Activated effector memory CD4-positive, alpha-beta T cell treated with anti-CD3 and anti-CD28 coated beads, Interleukin-2, amount 50 U/mL, for 16 hours (primary cell): Measurements from ENCODE around the gene CABP2.
"Not testable (repeated sequence)": the region's sequence is repeated elsewhere in the genome, so short reads cannot be mapped to it uniquely, and the experiment has no call there.

ENCODE experiments used
- DNase-seq: peaks from one replicate; pipeline ENCODE4 v3.0.0-alpha.2; 2020

The CABP2 gene

GRCh38 chr11:67522844-67523555 lies at the start of gene CABP2:
TSS of gene CABP2 (minus strand) at chr11:67523446. CDS start at chr11:67523326, 120 bp downstream.
- DNase-seq = no peak

GRCh38 chr11:67572747-67573419 lies 49.6 kb upstream of the CABP2 start:
- DNase-seq = peak; percentile 74

DNA sequence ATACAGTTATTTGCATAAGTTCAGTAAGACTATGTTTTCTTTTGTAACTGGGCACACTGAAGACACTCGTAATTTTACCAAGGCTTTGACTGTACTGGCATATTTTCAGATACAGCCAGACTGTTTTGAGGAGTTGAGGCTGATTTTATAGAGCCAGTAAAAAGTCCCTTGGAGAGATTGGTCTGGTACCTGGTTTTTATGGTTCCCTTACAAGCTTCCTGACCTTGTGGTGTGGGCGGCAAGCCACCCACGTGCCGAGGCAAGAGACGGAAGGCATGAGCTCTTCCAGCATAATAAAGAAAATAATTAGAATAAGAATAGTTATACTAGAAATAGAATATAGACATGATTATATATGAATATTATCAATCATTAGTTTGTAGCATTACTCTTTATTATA lies 49.1 kb upstream of the CABP2 start:
- DNase-seq = no peak

- DNase-seq = no peak
Measured at GRCh38 chr11:67571443-67571842, 48.2 kb upstream of the CABP2 start.

DNA sequence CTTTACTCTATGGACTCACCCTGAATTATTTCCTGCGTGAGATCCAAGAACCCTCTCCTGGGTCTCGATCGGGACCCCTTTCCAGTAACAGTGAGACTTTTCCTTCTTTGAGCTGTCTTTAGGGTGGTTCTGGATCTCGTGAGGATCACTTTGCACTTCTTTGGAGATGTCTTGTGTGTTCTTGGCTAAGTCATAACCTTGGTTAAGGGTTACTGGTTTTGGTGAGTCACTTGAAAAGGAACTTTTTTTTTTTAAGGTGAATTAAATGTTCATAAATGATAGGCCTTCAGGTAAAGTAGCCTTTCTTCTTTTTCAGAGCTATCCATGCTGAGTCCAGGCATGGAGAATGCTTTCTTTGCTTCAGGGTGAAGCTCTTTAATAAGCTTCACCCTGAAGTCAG lies 41.0 kb upstream of the CABP2 start:
- DNase-seq = no peak

GRCh38 chr11:67563705-67564114 lies 40.5 kb upstream of the CABP2 start:
- not testable (repeated sequence) for DNase-seq

DNA sequence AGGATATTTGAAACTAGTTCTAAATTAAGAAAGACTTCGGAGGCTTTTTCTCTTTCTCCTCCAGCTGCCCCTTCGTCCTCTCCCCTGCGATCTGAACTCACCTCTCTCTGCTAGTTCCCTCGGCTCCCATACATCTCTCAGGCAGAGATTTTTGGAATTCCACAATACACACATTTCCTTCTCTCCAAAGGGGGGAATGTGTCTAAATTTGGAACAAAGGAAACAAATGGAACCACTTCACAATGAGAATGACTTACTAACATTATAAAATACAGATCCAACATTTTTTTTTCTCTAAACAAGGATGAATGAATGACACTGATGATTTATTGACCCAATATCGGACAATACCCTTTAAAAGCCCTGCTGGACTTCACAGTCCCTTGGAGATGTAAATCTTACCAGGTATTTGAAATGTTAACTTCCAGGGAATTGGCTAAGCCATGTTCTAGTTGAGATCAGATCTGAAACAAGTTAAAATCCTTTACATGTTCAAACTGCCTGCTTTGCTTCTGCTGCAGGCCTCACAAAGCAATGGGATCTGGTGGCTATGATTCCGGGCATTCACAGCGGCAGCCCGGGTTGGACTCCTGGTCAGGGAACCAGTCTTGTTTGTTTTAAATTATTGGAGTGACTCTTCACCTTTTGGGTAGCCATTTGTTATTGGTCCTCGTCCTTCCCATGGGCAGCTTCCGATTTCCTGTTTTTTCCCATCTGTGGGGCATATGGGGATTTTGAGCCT lies 39.9 kb upstream of the CABP2 start:
- DNase-seq = no peak

- no peak for DNase-seq
Measured at GRCh38 chr11:67561971-67562619, 38.8 kb upstream of the CABP2 start.

DNA sequence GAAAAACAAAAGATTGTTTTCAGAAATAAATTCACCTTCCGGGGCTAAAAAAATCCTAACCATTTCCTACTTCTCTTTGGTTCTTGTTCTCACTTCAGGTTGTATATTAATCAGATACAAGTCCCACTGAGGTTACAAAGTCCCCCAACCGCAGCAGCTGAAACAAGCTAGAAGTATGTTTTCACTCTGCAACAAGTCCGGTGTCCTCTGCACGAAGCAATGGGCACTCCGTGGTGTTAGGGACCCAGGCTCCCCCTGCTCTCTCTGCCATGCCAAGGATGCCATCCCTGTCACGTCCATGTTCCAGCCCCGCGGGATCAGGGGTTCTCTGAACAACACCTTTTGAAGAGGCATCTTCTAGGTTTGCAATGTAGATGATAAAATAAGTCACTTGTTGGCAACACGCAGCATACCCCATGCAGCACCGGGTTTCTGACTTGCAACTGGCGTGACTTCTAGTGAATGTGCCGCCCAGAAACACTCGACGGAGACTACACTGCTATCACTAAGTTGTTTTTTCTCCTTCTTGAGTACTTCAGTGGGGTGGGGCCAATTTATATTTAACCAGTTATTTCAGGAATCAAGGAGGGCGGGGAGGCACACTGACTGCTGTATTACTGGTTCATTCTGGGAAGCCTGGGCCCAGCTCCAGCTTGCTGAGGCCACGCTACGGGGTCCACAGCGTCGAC lies 35.0 kb upstream of the CABP2 start:
- DNase-seq = no peak

- DNase-seq = no peak
Measured at GRCh38 chr11:67556244-67556643, 33.0 kb upstream of the CABP2 start.

GRCh38 chr11:67551697-67552096 lies 28.5 kb upstream of the CABP2 start:
- DNase-seq = not testable (repeated sequence)

GRCh38 chr11:67551127-67551526 lies 27.9 kb upstream of the CABP2 start:
- no peak for DNase-seq

- no peak for DNase-seq
Measured at GRCh38 chr11:67548555-67549110, 25.4 kb upstream of the CABP2 start.

- not testable (repeated sequence) for DNase-seq
Measured at GRCh38 chr11:67548112-67548511, 24.9 kb upstream of the CABP2 start.

GRCh38 chr11:67545280-67545679 lies 22.0 kb upstream of the CABP2 start:
- DNase-seq = no peak

DNA sequence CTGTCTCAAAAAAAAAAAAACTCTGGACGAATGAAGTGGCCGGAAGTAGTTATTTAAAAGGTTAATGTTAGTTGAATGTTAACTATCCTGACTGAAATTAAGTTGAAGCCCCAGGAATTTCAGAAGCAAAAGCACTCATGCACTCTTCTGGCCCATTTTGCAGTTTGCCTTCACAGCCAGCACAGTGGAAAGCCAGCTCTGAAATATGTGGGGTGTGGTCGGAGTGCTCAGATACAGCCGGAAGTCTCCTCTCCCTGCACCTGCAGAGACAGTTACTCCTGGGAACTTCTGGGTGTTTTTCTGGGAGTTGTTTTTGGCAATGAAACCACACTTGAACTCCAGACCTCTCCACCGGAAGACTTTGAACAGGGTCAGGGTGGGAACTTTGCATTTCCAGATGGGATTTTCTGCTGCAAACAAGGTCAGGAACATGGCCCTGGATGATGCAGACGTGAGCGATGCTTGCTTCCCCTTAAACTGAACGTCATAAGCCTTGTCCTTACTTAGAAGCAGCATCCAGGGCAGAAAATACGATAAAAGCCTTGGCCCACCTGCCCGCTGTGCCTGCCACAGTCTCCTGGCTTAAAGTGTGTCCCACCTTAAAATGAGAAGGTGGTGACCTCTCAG lies 21.5 kb upstream of the CABP2 start:
- no peak for DNase-seq

GRCh38 chr11:67543585-67543984 lies 20.3 kb upstream of the CABP2 start:
- DNase-seq = no peak

DNA sequence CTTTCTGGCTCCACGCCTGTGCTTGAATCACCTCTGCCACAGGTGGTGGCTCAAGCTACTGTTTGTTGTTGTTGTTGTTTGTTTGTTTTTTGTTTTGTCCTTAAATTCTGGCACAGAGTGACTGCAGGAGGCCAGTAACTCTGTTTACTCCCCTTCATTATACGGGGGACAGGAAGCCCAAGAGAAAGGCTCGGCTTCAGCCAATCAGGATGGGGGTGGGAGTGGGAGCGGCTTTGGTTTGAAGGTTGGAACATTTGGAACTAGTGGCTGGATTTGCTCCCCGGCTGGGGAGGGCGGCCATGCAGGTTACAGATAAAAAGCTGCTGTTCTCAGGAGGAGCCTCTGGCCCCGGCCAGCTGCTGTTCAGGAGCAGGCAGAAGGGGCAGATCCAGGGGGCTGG lies 19.7 kb upstream of the CABP2 start:
- no peak for DNase-seq

GRCh38 chr11:67542169-67542568 lies 18.9 kb upstream of the CABP2 start:
- DNase-seq = no peak

GRCh38 chr11:67541198-67541597 lies 18.0 kb upstream of the CABP2 start:
- no peak for DNase-seq

GRCh38 chr11:67539550-67539949 lies 16.3 kb upstream of the CABP2 start:
- DNase-seq = no peak
